GM12878 (cell line): ENCODE measurements around the gene TMEM79. TPM values are rescaled to one million over a fixed set of nuclear protein-coding genes. Genes with fewer than 3 reads are reported as not detected.
A peak's percentile ranks its signal among the peaks of the same experiment; 100 is the strongest.

Experiments
- ATAC-seq: fragments of 200-7000 bp; cut with Tn5 transposase; 3 replicates; pipeline ENCODE4 v1.9.1; 2020; ENCODE audit warnings: mild to moderate bottlenecking, moderate library complexity
- BruUV-seq: library from RNA; stranded (reverse); fragments of 400-500 nt; replicated peaks from 2 replicates; lab custom pipeline; 2021; lab: Mats Ljungman, UMichigan
- CTCF ChIA-PET: fragments of 300-600 bp; sonication (Branson Sonifier 250); formaldehyde crosslinking; extraction: SDS; loops from one replicate; lab custom pipeline; 2021; ENCODE audit warnings: inconsistent platforms; lab: Yijun Ruan, JAX
- POLR2A ChIA-PET: fragments of 350-600 bp; formaldehyde crosslinking; extraction: SDS; loops from one replicate; lab custom pipeline; 2021; ENCODE audit warnings: inconsistent platforms; lab: Charles Lee
- RAD21 ChIA-PET: fragments of 300-600 bp; sonication (Branson Sonifier 250); formaldehyde crosslinking; loops from one replicate; lab custom pipeline; 2023; ENCODE audit warnings: antibody characterized with exemption; ENCODE audit not compliant: unreplicated experiment; lab: Charles Lee
- SMC1A ChIA-PET: fragments of 300-600 bp; sonication (Branson Sonifier 250); formaldehyde crosslinking; loops from one replicate; lab custom pipeline; 2023; ENCODE audit not compliant: unreplicated experiment, uncharacterized antibody; lab: Charles Lee
- DNase-seq: peaks from one replicate; pipeline ENCODE4 v3.0.0-alpha.2; 2011; ENCODE audit warnings: low read depth, low spot score
- FAIRE-seq: peaks from 3 replicates; lab custom pipeline; 2011; peaks lifted over from hg19 to GRCh38; lab: Jason Lieb, UNC
- H2AFZ ChIP-seq: 2 replicates; pipeline ENCODE4 v1.6.0; 2011; ENCODE audit warnings: low read depth, low read length, control low read depth; ENCODE audit not compliant: control insufficient read depth
- H3K27ac ChIP-seq: 2 replicates; pipeline ENCODE4 v1.5.1; 2011; ENCODE audit warnings: control low read depth; ENCODE audit not compliant: control insufficient read depth, insufficient read depth
- H3K27me3 ChIP-seq, 2 experiments: replicated peaks in 1 of 2; 2 replicates each; pipeline versions ENCODE4 v1.6.0 to v1.6.1; 2011; ENCODE audit warnings: low read length in 1 of 2; ENCODE audit not compliant: control insufficient read depth in 2 of 2, insufficient read depth in 2 of 2
- H3K36me3 ChIP-seq, 2 experiments: 2 replicates each; pipeline ENCODE4 v1.5.1; 2011; ENCODE audit warnings: low read length in 1 of 2; ENCODE audit not compliant: control insufficient read depth in 2 of 2, insufficient read depth in 2 of 2
- H3K4me1 ChIP-seq: 2 replicates; pipeline ENCODE4 v1.6.1; 2011; ENCODE audit warnings: mild to moderate bottlenecking, low read length, moderate library complexity, mixed read lengths; ENCODE audit not compliant: control insufficient read depth, insufficient read depth
- H3K4me2 ChIP-seq: 2 replicates; pipeline ENCODE4 v1.6.0; 2011; ENCODE audit warnings: control low read depth; ENCODE audit not compliant: control insufficient read depth, insufficient read depth
- H3K4me3 ChIP-seq: fragments of 200-600 bp; sonication (generic); 2 replicates; pipeline ENCODE4 v1.5.1; 2016
- H3K79me2 ChIP-seq: 2 replicates; pipeline ENCODE4 v1.6.0; 2011; ENCODE audit warnings: low read length; ENCODE audit not compliant: control insufficient read depth, insufficient read depth
- H3K9ac ChIP-seq: 2 replicates; pipeline ENCODE4 v1.8.0; 2011; ENCODE audit warnings: low read length, control low read depth, mixed read lengths; ENCODE audit not compliant: control insufficient read depth, insufficient read depth
- H3K9me3 ChIP-seq: replicated peaks from 3 replicates; pipeline ENCODE4 v1.5.1; 2011; ENCODE audit warnings: mild to moderate bottlenecking, low read length; ENCODE audit not compliant: control insufficient read depth, insufficient read depth
- H4K20me1 ChIP-seq: 2 replicates; pipeline ENCODE4 v1.6.0; 2011; ENCODE audit not compliant: control insufficient read depth, insufficient read depth
- BRCA1 ChIP-seq: IDR thresholded peaks from 2 replicates; pipeline ENCODE4 v1.6.1; 2011; ENCODE audit warnings: low read depth, low read length, improper control_type of control experiment
- CHD1 ChIP-seq: IDR thresholded peaks from 2 replicates; pipeline ENCODE4 v1.6.1; 2012; ENCODE audit warnings: low read depth, low read length, improper control_type of control experiment
- CHD4 ChIP-seq: fragments of 200-600 bp; sonication (generic); IDR thresholded peaks from 2 replicates; pipeline ENCODE4 v1.6.1; 2016; ENCODE audit warnings: mild to moderate bottlenecking
- GABPA ChIP-seq: IDR thresholded peaks from 2 replicates; pipeline ENCODE4 v1.6.1; 2014; ENCODE audit warnings: antibody characterized with exemption, low read depth, mild to moderate bottlenecking, inconsistent platforms
- JUND ChIP-seq: IDR thresholded peaks from 2 replicates; pipeline ENCODE4 v1.6.1; 2012; ENCODE audit warnings: low read depth, mild to moderate bottlenecking, low read length, improper control_type of control experiment, moderate library complexity
- MEF2A ChIP-seq: IDR thresholded peaks from 2 replicates; pipeline ENCODE4 v1.6.1; 2011; ENCODE audit warnings: low read depth, mild to moderate bottlenecking, low read length, moderate library complexity; ENCODE audit not compliant: insufficient read depth
- MTA3 ChIP-seq: IDR thresholded peaks from 2 replicates; pipeline ENCODE4 v1.6.1; 2012; ENCODE audit warnings: low read length, inconsistent platforms, borderline replicate concordance
- NFYA ChIP-seq: IDR thresholded peaks from 2 replicates; pipeline ENCODE4 v1.6.1; 2011; ENCODE audit warnings: low read depth, mild to moderate bottlenecking, low read length, improper control_type of control experiment, borderline replicate concordance
- RUNX3 ChIP-seq: IDR thresholded peaks from 2 replicates; pipeline ENCODE4 v1.6.1; 2012; ENCODE audit warnings: low read length, inconsistent platforms
- SMC3 ChIP-seq: IDR thresholded peaks from 2 replicates; pipeline ENCODE4 v1.6.1; 2011; ENCODE audit warnings: low read length, improper control_type of control experiment, borderline replicate concordance
- TCF3 ChIP-seq: IDR thresholded peaks from 2 replicates; pipeline ENCODE4 v1.6.1; 2012; ENCODE audit warnings: low read depth, mild to moderate bottlenecking, low read length, borderline replicate concordance; ENCODE audit not compliant: insufficient read depth
- ZNF622 ChIP-seq: fragments of 450-650 bp; IDR thresholded peaks from 2 replicates; pipeline ENCODE4 v1.6.1; 2017; ENCODE audit warnings: mild to moderate bottlenecking, inconsistent platforms
- WGBS: methylation state at CpG from one replicate; pipeline ENCODE4 v1.1.6; 2016; ENCODE audit warnings: low lambda C conversion rate; ENCODE audit not compliant: insufficient replicate concordance, insufficient coverage; ENCODE audit errors: missing lambda C conversion rate; 5-methylcytosine and 5-hydroxymethylcytosine counted together
- in situ Hi-C: fragments of 300-500 bp; cut with MboI; formaldehyde crosslinking; loops from 9 replicates; pipeline ENCODE4 v1.14.3; 2018; ENCODE audit warnings: mixed read lengths
- intact Hi-C: fragments of 100-400 bp; cut with micrococcal nuclease; formaldehyde crosslinking; loops from one replicate; pipeline ENCODE4 v1.14.2; 2022; ENCODE audit not compliant: unreplicated experiment
- polyA plus RNA-seq, 11 experiments: library from polyadenylated mRNA; depleted of rRNA in 4 of 11; unstranded in 6 of 11; stranded (reverse) in 5 of 11; fragments of >200 nt; fragmentation: Nextera tagmentation in 4 of 11; fragmentation: Illumina TruSeq in 1 of 11; extraction: Ambion mirVana in 4 of 11; extraction: Trizol in 1 of 11; gene quantifications; 1 replicate in 1 of 11; 2 replicates in 10 of 11; pipeline versions ENCODE4 v1.2.1 to v1.2.3, GENCODE V29; 2011 to 2016; ENCODE audit warnings: inconsistent platforms in 2 of 11, missing spikeins in 2 of 11, low read depth in 1 of 11
- total RNA-seq, 4 experiments: library from RNA; depleted of rRNA in 3 of 4; stranded (reverse); fragments of >200 nt in 3 of 4; fragmentation: Illumina TruSeq in 1 of 4; extraction: Trizol in 1 of 4; gene quantifications; 2 replicates each; pipeline versions ENCODE4 v1.2.1 to v1.2.3, GENCODE V29; 2013 to 2021
- TF ChIP-seq, protein P1 (sequence below): fragments of 450-650 bp; IDR thresholded peaks from 2 replicates; pipeline ENCODE4 v1.6.1; 2016; ENCODE audit warnings: mild to moderate bottlenecking
- TF ChIP-seq, protein P2 (sequence below): fragments of 450-650 bp; IDR thresholded peaks from 2 replicates; pipeline ENCODE4 v1.6.1; 2018; ENCODE audit warnings: borderline replicate concordance, mild to moderate bottlenecking; ENCODE audit not compliant: partially characterized antibody
- TF ChIP-seq, protein P3 (sequence below): fragments of 450-650 bp; IDR thresholded peaks from 2 replicates; pipeline ENCODE4 v1.6.1; 2016; ENCODE audit warnings: mild to moderate bottlenecking, moderate library complexity, borderline replicate concordance

The TMEM79 gene
- total and polyA plus RNA-seq, 10 of the 15 experiments (the other 5 are each of a cell fraction or from before 2014, with no cell fraction given) = 0.47 to 5.2 (median 3.8) TPM

GRCh38 chr1:156337052-156337887 lies 53.1 kb downstream of the TMEM79 start:
- ChIA-PET CTCF (interaction anchor here (0.6 to 2.2 kb wide), 15 partner anchors 7 to 322 kb away, joined by 3 to 10 read pairs (median 4); partner anchors contain the start of gene SMG5), POLR2A (interaction anchor here (0.6 to 1.1 kb wide), 5 partner anchors 12 to 404 kb away, joined by 3 to 6 read pairs (median 3); partner anchors contain the start of genes MRPL24 and SMG5), RAD21 (interaction anchor here (0.6 to 1.0 kb wide), 2 partner anchors 54 to 212 kb away, joined by 3 to 5 read pairs; partner anchors contain the start of gene SMG5), SMC1A (interaction anchor here (0.6 to 1.4 kb wide), 5 partner anchors 11 to 290 kb away, joined by 3 to 5 read pairs (median 4); no protein-coding TSS in a partner anchor)
- H3K9me3 ChIP-seq = no peaks in the 10 kb centered on the region
- ATAC-seq (peak; percentile 1), DNase-seq (no peak), FAIRE-seq (no peak)
- no peaks in the 10 kb centered on the region for H3K4me1 ChIP-seq
- 24% methylated on average over 34 of the region's 34 CpGs for WGBS
- intact Hi-C loops (no loop called here), in situ Hi-C loops (no loop called here)
- H3K36me3 ChIP-seq = peaks cover 0 to 26% of the 10 kb centered on the region in 2 experiments; a peak in 3 of 4 replicates
- H3K27ac ChIP-seq = peak overlapping the region; percentile 76
- H4K20me1 ChIP-seq = no peaks in the 10 kb centered on the region
- peak overlapping the region; percentile 93 for H2AFZ ChIP-seq
- H3K4me2 ChIP-seq = peak overlapping the region; percentile 94
- no peaks in the 10 kb centered on the region for H3K27me3 ChIP-seq
- H3K9ac ChIP-seq = peak overlapping the region; percentile 81
- BruUV-seq = TSS peak; percentile 58
- peaks cover 38% of the 10 kb centered on the region for H3K79me2 ChIP-seq
- peak overlapping the region; percentile 96 for H3K4me3 ChIP-seq
- no peak for TF ChIP-seq TCF3
- TF ChIP-seq ZNF622 = no peak
- TF ChIP-seq, protein P1, sequence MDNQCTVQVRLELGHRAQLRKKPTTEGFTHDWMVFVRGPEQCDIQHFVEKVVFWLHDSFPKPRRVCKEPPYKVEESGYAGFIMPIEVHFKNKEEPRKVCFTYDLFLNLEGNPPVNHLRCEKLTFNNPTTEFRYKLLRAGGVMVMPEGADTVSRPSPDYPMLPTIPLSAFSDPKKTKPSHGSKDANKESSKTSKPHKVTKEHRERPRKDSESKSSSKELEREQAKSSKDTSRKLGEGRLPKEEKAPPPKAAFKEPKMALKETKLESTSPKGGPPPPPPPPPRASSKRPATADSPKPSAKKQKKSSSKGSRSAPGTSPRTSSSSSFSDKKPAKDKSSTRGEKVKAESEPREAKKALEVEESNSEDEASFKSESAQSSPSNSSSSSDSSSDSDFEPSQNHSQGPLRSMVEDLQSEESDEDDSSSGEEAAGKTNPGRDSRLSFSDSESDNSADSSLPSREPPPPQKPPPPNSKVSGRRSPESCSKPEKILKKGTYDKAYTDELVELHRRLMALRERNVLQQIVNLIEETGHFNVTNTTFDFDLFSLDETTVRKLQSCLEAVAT = peak; percentile 88
- TF ChIP-seq, protein P2, sequence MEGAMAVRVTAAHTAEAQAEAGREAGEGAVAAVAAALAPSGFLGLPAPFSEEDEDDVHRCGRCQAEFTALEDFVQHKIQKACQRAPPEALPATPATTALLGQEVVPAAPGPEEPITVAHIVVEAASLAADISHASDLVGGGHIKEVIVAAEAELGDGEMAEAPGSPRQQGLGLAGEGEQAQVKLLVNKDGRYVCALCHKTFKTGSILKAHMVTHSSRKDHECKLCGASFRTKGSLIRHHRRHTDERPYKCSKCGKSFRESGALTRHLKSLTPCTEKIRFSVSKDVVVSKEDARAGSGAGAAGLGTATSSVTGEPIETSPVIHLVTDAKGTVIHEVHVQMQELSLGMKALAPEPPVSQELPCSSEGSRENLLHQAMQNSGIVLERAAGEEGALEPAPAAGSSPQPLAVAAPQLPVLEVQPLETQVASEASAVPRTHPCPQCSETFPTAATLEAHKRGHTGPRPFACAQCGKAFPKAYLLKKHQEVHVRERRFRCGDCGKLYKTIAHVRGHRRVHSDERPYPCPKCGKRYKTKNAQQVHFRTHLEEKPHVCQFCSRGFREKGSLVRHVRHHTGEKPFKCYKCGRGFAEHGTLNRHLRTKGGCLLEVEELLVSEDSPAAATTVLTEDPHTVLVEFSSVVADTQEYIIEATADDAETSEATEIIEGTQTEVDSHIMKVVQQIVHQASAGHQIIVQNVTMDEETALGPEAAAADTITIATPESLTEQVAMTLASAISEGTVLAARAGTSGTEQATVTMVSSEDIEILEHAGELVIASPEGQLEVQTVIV = no peak
- TF ChIP-seq, protein P3, sequence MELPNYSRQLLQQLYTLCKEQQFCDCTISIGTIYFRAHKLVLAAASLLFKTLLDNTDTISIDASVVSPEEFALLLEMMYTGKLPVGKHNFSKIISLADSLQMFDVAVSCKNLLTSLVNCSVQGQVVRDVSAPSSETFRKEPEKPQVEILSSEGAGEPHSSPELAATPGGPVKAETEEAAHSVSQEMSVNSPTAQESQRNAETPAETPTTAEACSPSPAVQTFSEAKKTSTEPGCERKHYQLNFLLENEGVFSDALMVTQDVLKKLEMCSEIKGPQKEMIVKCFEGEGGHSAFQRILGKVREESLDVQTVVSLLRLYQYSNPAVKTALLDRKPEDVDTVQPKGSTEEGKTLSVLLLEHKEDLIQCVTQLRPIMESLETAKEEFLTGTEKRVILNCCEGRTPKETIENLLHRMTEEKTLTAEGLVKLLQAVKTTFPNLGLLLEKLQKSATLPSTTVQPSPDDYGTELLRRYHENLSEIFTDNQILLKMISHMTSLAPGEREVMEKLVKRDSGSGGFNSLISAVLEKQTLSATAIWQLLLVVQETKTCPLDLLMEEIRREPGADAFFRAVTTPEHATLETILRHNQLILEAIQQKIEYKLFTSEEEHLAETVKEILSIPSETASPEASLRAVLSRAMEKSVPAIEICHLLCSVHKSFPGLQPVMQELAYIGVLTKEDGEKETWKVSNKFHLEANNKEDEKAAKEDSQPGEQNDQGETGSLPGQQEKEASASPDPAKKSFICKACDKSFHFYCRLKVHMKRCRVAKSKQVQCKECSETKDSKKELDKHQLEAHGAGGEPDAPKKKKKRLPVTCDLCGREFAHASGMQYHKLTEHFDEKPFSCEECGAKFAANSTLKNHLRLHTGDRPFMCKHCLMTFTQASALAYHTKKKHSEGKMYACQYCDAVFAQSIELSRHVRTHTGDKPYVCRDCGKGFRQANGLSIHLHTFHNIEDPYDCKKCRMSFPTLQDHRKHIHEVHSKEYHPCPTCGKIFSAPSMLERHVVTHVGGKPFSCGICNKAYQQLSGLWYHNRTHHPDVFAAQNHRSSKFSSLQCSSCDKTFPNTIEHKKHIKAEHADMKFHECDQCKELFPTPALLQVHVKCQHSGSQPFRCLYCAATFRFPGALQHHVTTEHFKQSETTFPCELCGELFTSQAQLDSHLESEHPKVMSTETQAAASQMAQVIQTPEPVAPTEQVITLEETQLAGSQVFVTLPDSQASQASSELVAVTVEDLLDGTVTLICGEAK = 0 out of 2 replicates have a peak, but pooled peaks have one; percentile 24
- no peak for TF ChIP-seq RUNX3
- no peak for TF ChIP-seq CHD4
- TF ChIP-seq CHD1 = no peak
- no peak for TF ChIP-seq BRCA1
- no peak for TF ChIP-seq SMC3
- no peak for TF ChIP-seq JUND
- no peak for TF ChIP-seq MTA3
- no peak for TF ChIP-seq NFYA
- TF ChIP-seq MEF2A = no peak
- no peak for TF ChIP-seq GABPA
